IMR-90 (cell line): Measurements from ENCODE around the gene MGRN1. TPM values are rescaled to one million over a fixed set of nuclear protein-coding genes. Genes with fewer than 3 reads are reported as not detected.
A peak's percentile ranks its signal among the peaks of the same experiment; 100 is the strongest.

Experiments used
- ATAC-seq: fragments of 200-7000 bp; cut with Tn5 transposase; 2 replicates; pipeline ENCODE4 v1.9.1; 2020; ENCODE audit warnings: low read depth, mild to moderate bottlenecking, moderate library complexity
- BruUV-seq: library from RNA; stranded (reverse); fragments of 400-500 nt; replicated peaks from 2 replicates; lab custom pipeline; 2021; lab: Mats Ljungman, UMichigan
- CTCF ChIA-PET: fragments of 300-600 bp; formaldehyde crosslinking; extraction: SDS; loops from one replicate; lab custom pipeline; 2021; ENCODE audit warnings: antibody characterized with exemption; lab: Yijun Ruan, JAX
- POLR2A ChIA-PET: fragments of 300-600 bp; sonication (Branson Sonifier 250); formaldehyde crosslinking; loops from one replicate; lab custom pipeline; 2022; ENCODE audit warnings: antibody characterized with exemption; ENCODE audit not compliant: unreplicated experiment; lab: Charles Lee
- DNase-seq: peaks from one replicate; pipeline ENCODE4 v3.0.0; 2013
- H2AFZ ChIP-seq: replicated peaks from 2 replicates; pipeline ENCODE3; 2013; ENCODE audit warnings: low read length, mild to moderate bottlenecking; ENCODE audit not compliant: poor library complexity
- H2AK5ac ChIP-seq: 2 replicates; pipeline ENCODE4 v1.6.1; 2013; ENCODE audit warnings: low read depth, low read length, inconsistent platforms
- H2AK9ac ChIP-seq: replicated peaks from 2 replicates; pipeline ENCODE3; 2013; ENCODE audit warnings: mild to moderate bottlenecking, low read depth, low read length, moderate library complexity; ENCODE audit not compliant: poor library complexity
- H2BK120ac ChIP-seq: 2 replicates; pipeline ENCODE4 v1.6.1; 2013; ENCODE audit warnings: low read depth, low read length, inconsistent platforms
- H2BK15ac ChIP-seq: 3 replicates; pipeline ENCODE4 v1.6.1; 2013; ENCODE audit warnings: low read depth, low read length, inconsistent platforms
- H2BK20ac ChIP-seq: 2 replicates; pipeline ENCODE4 v1.6.1; 2013; ENCODE audit warnings: low read depth, mild to moderate bottlenecking, inconsistent platforms, low read length, moderate library complexity
- H2BK5ac ChIP-seq: 2 replicates; pipeline ENCODE4 v1.6.1; 2013; ENCODE audit warnings: mild to moderate bottlenecking, low read depth, low read length, inconsistent platforms; ENCODE audit not compliant: poor library complexity, severe bottlenecking
- H3K14ac ChIP-seq: replicated peaks from 2 replicates; pipeline ENCODE4 v1.6.1; 2013; ENCODE audit warnings: low read depth, low read length, inconsistent platforms
- H3K18ac ChIP-seq: 2 replicates; pipeline ENCODE4 v1.6.1; 2013; ENCODE audit warnings: low read depth, low read length, control low read depth
- H3K23ac ChIP-seq: 2 replicates; pipeline ENCODE4 v1.6.1; 2013; ENCODE audit warnings: low read depth, low read length, inconsistent platforms
- H3K27ac ChIP-seq: 2 replicates; pipeline ENCODE4 v1.5.1; 2013; ENCODE audit warnings: mild to moderate bottlenecking, control low read depth, low read length; ENCODE audit not compliant: insufficient read depth
- H3K27me3 ChIP-seq: 2 replicates; pipeline ENCODE4 v1.6.1; 2013; ENCODE audit warnings: low read length; ENCODE audit not compliant: control insufficient read depth, insufficient read depth
- H3K36me3 ChIP-seq: 2 replicates; pipeline ENCODE4 v1.6.1; 2013; ENCODE audit warnings: low read length, mixed read lengths; ENCODE audit not compliant: control insufficient read depth, insufficient read depth
- H3K4ac ChIP-seq: 2 replicates; pipeline ENCODE4 v1.6.1; 2013; ENCODE audit warnings: low read depth, low read length, inconsistent platforms
- H3K4me1 ChIP-seq: 2 replicates; pipeline ENCODE4 v1.6.1; 2013; ENCODE audit warnings: low read length, mixed read lengths; ENCODE audit not compliant: control insufficient read depth, insufficient read depth
- H3K4me2 ChIP-seq: 2 replicates; pipeline ENCODE4 v1.6.1; 2013; ENCODE audit warnings: low read depth, mild to moderate bottlenecking, control low read depth, low read length, moderate library complexity
- H3K4me3 ChIP-seq: 2 replicates; pipeline ENCODE4 v1.5.1; 2013; ENCODE audit warnings: low read depth, mild to moderate bottlenecking, control low read depth, low read length, moderate library complexity; ENCODE audit not compliant: insufficient read depth
- H3K56ac ChIP-seq: 2 replicates; pipeline ENCODE4 v1.6.1; 2013; ENCODE audit warnings: low read length, inconsistent platforms; ENCODE audit not compliant: insufficient read depth; ENCODE audit errors: extremely low read depth
- H3K79me1 ChIP-seq, 2 experiments: 2 replicates each; pipeline ENCODE4 v1.6.1; 2013; ENCODE audit warnings: low read length in 2 of 2, inconsistent platforms in 1 of 2, low read depth in 1 of 2
- H3K9ac ChIP-seq: 2 replicates; pipeline ENCODE4 v1.6.1; 2013; ENCODE audit warnings: low read depth, low read length, control low read depth
- H3K9me1 ChIP-seq: 2 replicates; pipeline ENCODE4 v1.6.1; 2013; ENCODE audit warnings: low read length, inconsistent platforms; ENCODE audit not compliant: insufficient read depth
- H3K9me3 ChIP-seq: 2 replicates; pipeline ENCODE4 v1.6.1; 2013; ENCODE audit warnings: low read length; ENCODE audit not compliant: control insufficient read depth, insufficient read depth
- H4K20me1 ChIP-seq: 2 replicates; pipeline ENCODE4 v1.6.1; 2013; ENCODE audit warnings: low read length, inconsistent platforms; ENCODE audit not compliant: insufficient read depth
- H4K5ac ChIP-seq: 2 replicates; pipeline ENCODE4 v1.6.1; 2013; ENCODE audit warnings: mild to moderate bottlenecking, low read depth, low read length, control low read depth
- H4K8ac ChIP-seq, 2 experiments: 2 replicates each; pipeline ENCODE4 v1.6.1; 2013; ENCODE audit warnings: low read depth in 2 of 2, low read length in 2 of 2, control low read depth in 1 of 2, inconsistent platforms in 1 of 2
- H4K91ac ChIP-seq: 2 replicates; pipeline ENCODE4 v1.6.1; 2013; ENCODE audit warnings: low read depth, low read length, inconsistent platforms; ENCODE audit not compliant: insufficient read depth
- BHLHE40 ChIP-seq: fragments of 150-350 bp; IDR thresholded peaks from 2 replicates; pipeline ENCODE4 v1.6.1; 2016; ENCODE audit warnings: mild to moderate bottlenecking, low read depth, low read length
- CEBPB ChIP-seq: IDR thresholded peaks from 2 replicates; pipeline ENCODE4 v1.6.1; 2012; ENCODE audit warnings: low read depth, low read length, improper control_type of control experiment
- CHD1 ChIP-seq: IDR thresholded peaks from 2 replicates; pipeline ENCODE4 v1.6.1; 2012; ENCODE audit warnings: low read depth, low read length, improper control_type of control experiment
- CTCF ChIP-seq: conservative IDR thresholded peaks from 2 replicates; pipeline ENCODE4 v1.5.1; 2012; ENCODE audit warnings: mild to moderate bottlenecking, low read depth, low read length, improper control_type of control experiment
- FOS ChIP-seq: fragments of 150-350 bp; IDR thresholded peaks from 2 replicates; pipeline ENCODE4 v1.6.1; 2016; ENCODE audit warnings: low read depth, low read length
- MAFK ChIP-seq: IDR thresholded peaks from 2 replicates; pipeline ENCODE4 v1.6.1; 2012; ENCODE audit warnings: low read depth, low read length, improper control_type of control experiment
- MAZ ChIP-seq: IDR thresholded peaks from 2 replicates; pipeline ENCODE4 v1.6.1; 2012; ENCODE audit warnings: low read depth, mild to moderate bottlenecking, low read length, improper control_type of control experiment, moderate library complexity, borderline replicate concordance
- MXI1 ChIP-seq: IDR thresholded peaks from 2 replicates; pipeline ENCODE4 v1.6.1; 2012; ENCODE audit warnings: low read depth, mild to moderate bottlenecking, low read length, moderate library complexity, borderline replicate concordance
- NFE2L2 ChIP-seq: fragments of 150-350 bp; IDR thresholded peaks from 2 replicates; pipeline ENCODE4 v1.6.1; 2016; ENCODE audit warnings: low read depth, mild to moderate bottlenecking, low read length
- POLR2A ChIP-seq: IDR thresholded peaks from 2 replicates; pipeline ENCODE4 v1.6.1; 2012; ENCODE audit warnings: mild to moderate bottlenecking, low read depth, low read length
- RAD21 ChIP-seq: IDR thresholded peaks from 2 replicates; pipeline ENCODE4 v1.6.1; 2012; ENCODE audit warnings: low read length, improper control_type of control experiment
- RCOR1 ChIP-seq: IDR thresholded peaks from 2 replicates; pipeline ENCODE4 v1.6.1; 2012; ENCODE audit warnings: mild to moderate bottlenecking, low read length, improper control_type of control experiment; ENCODE audit not compliant: insufficient replicate concordance
- SMC3 ChIP-seq: fragments of 150-350 bp; IDR thresholded peaks from 2 replicates; pipeline ENCODE4 v1.6.1; 2016; ENCODE audit warnings: low read depth, mild to moderate bottlenecking, antibody characterized with exemption, low read length, moderate library complexity
- WGBS, 2 experiments: methylation state at CpG; one replicate each; pipeline versions ENCODE4 v1.1.5 to v1.1.7; 2013; ENCODE audit warnings: missing lambda C conversion rate in 2 of 2; ENCODE audit not compliant: insufficient read length in 1 of 2; ENCODE audit errors: extremely low coverage in 2 of 2; 5-methylcytosine and 5-hydroxymethylcytosine counted together
- dilution Hi-C: fragments of 300-500 bp; cut with HindIII; formaldehyde crosslinking; loops from one replicate; pipeline ENCODE4 v1.14.3; 2018; ENCODE audit warnings: low sequenced_read_pairs; ENCODE audit not compliant: unreplicated experiment
- in situ Hi-C: fragments of 300-500 bp; cut with MboI; formaldehyde crosslinking; loops from 3 replicates; pipeline ENCODE4 v1.14.3; 2019; ENCODE audit warnings: low sequenced_read_pairs, inconsistent platforms, mixed read lengths
- intact Hi-C: fragments of 100-400 bp; cut with micrococcal nuclease; formaldehyde crosslinking; loops from 2 replicates; pipeline ENCODE4 v1.10.0; 2022
- polyA plus RNA-seq, 3 experiments: library from polyadenylated mRNA; depleted of rRNA; stranded (reverse); fragments of >200 nt; gene quantifications; 2 replicates each; pipeline ENCODE4 v1.2.3, GENCODE V29; 2012; ENCODE audit warnings: low replicate concordance in 1 of 3
- total RNA-seq: library from RNA; depleted of rRNA; stranded (reverse); fragments of >200 nt; gene quantifications from 2 replicates; pipeline ENCODE4 v1.2.3, GENCODE V29; 2012

The MGRN1 gene
- total and polyA plus RNA-seq, 2 of the 4 experiments (the other 2 are of a cell fraction), result 11.7 to 32.7 TPM

GRCh38 chr16:4714996-4715395 is 90.4 kb downstream of the MGRN1 start (continued):
- TF ChIP-seq CTCF (no peak), RAD21 (no peak), BHLHE40 (no peak)

GRCh38 chr16:4718466-4718865 is 93.8 kb downstream of the MGRN1 start:
- Histone ChIP-seq H3K23ac (no peak overlapping the region), H2AK9ac (peak overlapping the region; percentile 28), H3K14ac (no peak overlapping the region), H3K56ac (no peak overlapping the region), H3K4me1 (no peaks in the 10 kb centered on the region), H3K27ac (no peak overlapping the region), H3K9me3 (no peaks in the 10 kb centered on the region), H3K4me3 (no peak overlapping the region), H3K4me2 (no peak overlapping the region), H2BK20ac (no peak overlapping the region), H3K79me1 (peaks cover 0 to 20% of the 10 kb centered on the region in 2 experiments; a peak in 2 of 4 replicates), H3K4ac (no peak overlapping the region), H4K91ac (no peak overlapping the region), H2AFZ (no peak overlapping the region), H2BK15ac (no peak overlapping the region), H3K9ac (no peak overlapping the region), H2BK5ac (no peak overlapping the region), H3K36me3 (peaks cover 29% of the 10 kb centered on the region), H3K18ac (no peak overlapping the region), H4K8ac (no peak overlapping the region), H3K27me3 (no peaks in the 10 kb centered on the region), H2AK5ac (no peak overlapping the region), H3K9me1 (no peaks in the 10 kb centered on the region), H4K5ac (no peak overlapping the region), H2BK120ac (no peak overlapping the region), H4K20me1 (no peaks in the 10 kb centered on the region)
- ChIA-PET POLR2A (no interaction called here), CTCF (no interaction called here)
- ATAC-seq (no peak), DNase-seq (no peak)
- no CpG with 5 or more reads among the region's 5 CpGs for WGBS, 2 experiments
- no TSS peak for BruUV-seq
- dilution Hi-C loops, result no loop called here
- in situ Hi-C loops, result no loop called here
- intact Hi-C loops, result no loop called here
- TF ChIP-seq RCOR1 (no peak), CTCF (no peak), POLR2A (no peak), MXI1 (no peak), NFE2L2 (no peak), FOS (no peak), CHD1 (no peak), MAFK (no peak), CEBPB (no peak), RAD21 (no peak), SMC3 (no peak), MAZ (no peak), BHLHE40 (no peak)
